ENCODE data around the gene MAN1C1. TPM values are rescaled to one million over a fixed set of nuclear protein-coding genes. Genes with fewer than 3 reads are reported as not detected.

MAN1C1 gene
- 10 to 100 TPM; 28.1 to 60.4 (median 32.7) TPM for total RNA-seq

- H3K36me3 ChIP-seq, result no peaks in the 10 kb centered on the region
- no peaks in the 10 kb centered on the region for H3K27me3 ChIP-seq
- intact Hi-C loops (cut with DNase I), result loop anchor here (5.0 to 10.0 kb wide), 2 partner anchors 78 to 126 kb away; no protein-coding TSS in a partner anchor
- peak in 1 of 2 donors; percentile 88 for TF ChIP-seq POLR2A (IDR thresholded peaks at IDR 0.05)
- peak; percentile 24 to 62 (median 51) for TF ChIP-seq CTCF (IDR thresholded peaks at IDR 0.05)
- peaks cover 34 to 38% of the 10 kb centered on the region in 2 donors for H3K4me1 ChIP-seq
- peak; percentile 91 to 93 for DNase-seq
- 0% methylated on average over 1 to 27 of the region's 116 CpGs for WGBS, 2 donors
- peak within 1 kb of the TSS; percentile 49 to 89 (median 88) for H3K4me3 ChIP-seq (replicated peaks in 1 of 3)
- no peaks in the 10 kb centered on the region for H3K9me3 ChIP-seq
- H3K27ac ChIP-seq, result peak within 1 kb of the TSS; percentile 74 to 92 (median 88)
Measured at GRCh38 chr1:25616095-25616986, at the start of gene MAN1C1. MAN1C1 (plus strand) TSS chr1:25616791; CDS start chr1:25617798, 1,007 bp downstream.

- no peak for TF ChIP-seq POLR2A (IDR thresholded peaks at IDR 0.05)
- TF ChIP-seq CTCF (IDR thresholded peaks at IDR 0.05), result no peak
- H3K4me1 ChIP-seq, result peaks cover 0 to 6% of the 10 kb centered on the region in 2 donors
- H3K36me3 ChIP-seq, result peaks cover 5 to 21% of the 10 kb centered on the region in 2 donors
- H3K27me3 ChIP-seq, result no peaks in the 10 kb centered on the region
- H3K4me3 ChIP-seq (replicated peaks in 1 of 3), result no peak overlapping the region
- H3K27ac ChIP-seq, result no peak overlapping the region
- intact Hi-C loops (cut with DNase I), result no loop called here
- WGBS, 2 donors, result 89 to 90% methylated on average over 10 of the region's 10 CpGs
- H3K9me3 ChIP-seq, result no peaks in the 10 kb centered on the region
- DNase-seq, result no peak
Measured at GRCh38 chr1:25567710-25568089, 48.9 kb upstream of the MAN1C1 start.

GRCh38 chr1:25568090-25568833, 48.3 kb upstream of the MAN1C1 start:
- DNase-seq, result no peak
- H3K4me1 ChIP-seq, result peaks cover 0 to 9% of the 10 kb centered on the region in 2 donors
- 63 to 68% methylated on average over 19 to 21 of the region's 21 CpGs for WGBS, 2 donors

GRCh38 chr1:25568834-25569596, 47.6 kb upstream of the MAN1C1 start:
- Histone ChIP-seq H3K36me3 (peaks cover under 1 to 14% of the 10 kb centered on the region in 2 donors), H3K27me3 (no peaks in the 10 kb centered on the region), H3K9me3 (no peaks in the 10 kb centered on the region), H3K4me3 (replicated peaks in 1 of 3) (no peak overlapping the region), H3K4me1 (peaks cover 0 to 9% of the 10 kb centered on the region in 2 donors), H3K27ac (no peak overlapping the region)
- 87 to 89% methylated on average over 13 to 20 of the region's 21 CpGs for WGBS, 2 donors
- intact Hi-C loops (cut with DNase I), result no loop called here
- no peak for DNase-seq
- no peak for TF ChIP-seq CTCF (IDR thresholded peaks at IDR 0.05)
- no peak for TF ChIP-seq POLR2A (IDR thresholded peaks at IDR 0.05)

More at GRCh38 chr1:25568090-25568833, 48.3 kb upstream of the MAN1C1 start:
- Histone ChIP-seq H3K27me3 (no peaks in the 10 kb centered on the region), H3K27ac (no peak overlapping the region), H3K36me3 (peaks cover 5 to 21% of the 10 kb centered on the region in 2 donors), H3K9me3 (no peaks in the 10 kb centered on the region), H3K4me3 (replicated peaks in 1 of 3) (no peak overlapping the region)
- intact Hi-C loops (cut with DNase I), result no loop called here
- TF ChIP-seq CTCF (IDR thresholded peaks at IDR 0.05), result no peak
- no peak for TF ChIP-seq POLR2A (IDR thresholded peaks at IDR 0.05)
